Body of pancreas (tissue), 4 donors: Measurements from ENCODE around the gene RGL3. TPM values are rescaled to one million over a fixed set of nuclear protein-coding genes. Genes with fewer than 3 reads are reported as not detected.
A peak's percentile ranks its signal among the peaks of the same experiment; 100 is the strongest.
"Not testable (repeated sequence)": the region's sequence is repeated elsewhere in the genome, so short reads cannot be mapped to it uniquely, and the experiment has no call there.

Source experiments
- ATAC-seq: fragments of 150-250 bp; one replicate; pipeline ENCODE4 v1.9.1; 2016
- DNase-seq, 4 donors: peaks; one replicate each; pipeline ENCODE4 v3.0.0-alpha.2; 2019
- H3K27ac ChIP-seq, 4 donors: fragments of 200-600 bp; sonication (generic); 1 replicate in 3 of 4; 2 replicates in 1 of 4; pipeline versions ENCODE4 v1.5.1 to v1.6.1; 2016 to 2019; ENCODE audit warnings: mild to moderate bottlenecking in 1 of 4, mixed read lengths in 1 of 4, moderate library complexity in 1 of 4
- H3K27me3 ChIP-seq, 2 donors: fragments of 200-600 bp; sonication (generic); one replicate each; pipeline ENCODE4 v1.6.0; 2016; ENCODE audit warnings: mild to moderate bottlenecking in 1 of 2
- H3K36me3 ChIP-seq, 2 donors: fragments of 200-600 bp; sonication (generic); replicated peaks in 1 of 2; 2 replicates each; pipeline ENCODE4 v1.5.1; 2016; ENCODE audit warnings: low read depth in 2 of 2; ENCODE audit not compliant: insufficient read depth in 1 of 2
- H3K4me1 ChIP-seq: fragments of 200-600 bp; sonication (generic); one replicate; pipeline ENCODE4 v1.6.0; 2016
- H3K4me3 ChIP-seq, 2 donors: fragments of 200-600 bp; sonication (generic); 1 replicate in 1 of 2; 2 replicates in 1 of 2; pipeline ENCODE4 v1.5.1; 2016 to 2019
- H3K9me3 ChIP-seq, 3 donors: fragments of 200-600 bp; sonication (generic); 1 replicate in 2 of 3; 2 replicates in 1 of 3; pipeline ENCODE4 v1.5.1; 2016
- POLR2A ChIP-seq, 3 donors: fragments of 450-650 bp; IDR thresholded peaks; one replicate each; pipeline ENCODE4 v1.6.1; 2016; ENCODE audit warnings: antibody characterized with exemption in 3 of 3, mild to moderate bottlenecking in 2 of 3
- WGBS, 2 donors: methylation state at CpG; one replicate each; pipeline ENCODE4 v1.1.5; 2017; 5-methylcytosine and 5-hydroxymethylcytosine counted together
- intact Hi-C: fragments of 100-400 bp; cut with DNase I; formaldehyde crosslinking; loops from one replicate; pipeline ENCODE4 v1.15.1; 2023
- total RNA-seq, 2 donors: library from RNA; depleted of rRNA; stranded (reverse); fragments of >200 nt; gene quantifications; one replicate each; pipeline ENCODE4 v1.1.0, GENCODE V29; 2016
- TF ChIP-seq, protein P1 (sequence below), 7 experiments: fragments of 450-650 bp in 4 of 7; fragments of 200-600 bp in 3 of 7; sonication (generic) in 3 of 7; IDR thresholded peaks; one replicate each; pipeline ENCODE4 v1.5.1; 2016 to 2019; ENCODE audit warnings: antibody characterized with exemption in 7 of 7

Gene RGL3
- total RNA-seq, 2 donors from 2014 or later = 35.0 to 56.0 TPM

GRCh38 chr19:11359421-11359820 is 59.7 kb downstream of the RGL3 start:
- Histone ChIP-seq H3K9me3 (no peaks in the 10 kb centered on the region), H3K4me3 (no peak overlapping the region), H3K36me3 (no peaks in the 10 kb centered on the region), H3K27me3 (no peaks in the 10 kb centered on the region), H3K4me1 (peaks cover 21% of the 10 kb centered on the region), H3K27ac (no peak overlapping the region)
- TF ChIP-seq POLR2A (IDR thresholded peaks at IDR 0.05) = no peak
- TF ChIP-seq, protein P1, sequence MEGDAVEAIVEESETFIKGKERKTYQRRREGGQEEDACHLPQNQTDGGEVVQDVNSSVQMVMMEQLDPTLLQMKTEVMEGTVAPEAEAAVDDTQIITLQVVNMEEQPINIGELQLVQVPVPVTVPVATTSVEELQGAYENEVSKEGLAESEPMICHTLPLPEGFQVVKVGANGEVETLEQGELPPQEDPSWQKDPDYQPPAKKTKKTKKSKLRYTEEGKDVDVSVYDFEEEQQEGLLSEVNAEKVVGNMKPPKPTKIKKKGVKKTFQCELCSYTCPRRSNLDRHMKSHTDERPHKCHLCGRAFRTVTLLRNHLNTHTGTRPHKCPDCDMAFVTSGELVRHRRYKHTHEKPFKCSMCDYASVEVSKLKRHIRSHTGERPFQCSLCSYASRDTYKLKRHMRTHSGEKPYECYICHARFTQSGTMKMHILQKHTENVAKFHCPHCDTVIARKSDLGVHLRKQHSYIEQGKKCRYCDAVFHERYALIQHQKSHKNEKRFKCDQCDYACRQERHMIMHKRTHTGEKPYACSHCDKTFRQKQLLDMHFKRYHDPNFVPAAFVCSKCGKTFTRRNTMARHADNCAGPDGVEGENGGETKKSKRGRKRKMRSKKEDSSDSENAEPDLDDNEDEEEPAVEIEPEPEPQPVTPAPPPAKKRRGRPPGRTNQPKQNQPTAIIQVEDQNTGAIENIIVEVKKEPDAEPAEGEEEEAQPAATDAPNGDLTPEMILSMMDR (IDR thresholded peaks at IDR 0.05) = no peak
- intact Hi-C loops = no loop called here
- no peak for DNase-seq
- ATAC-seq = no peak
- WGBS, 2 donors = 84 to 92% methylated on average over 5 to 11 of the region's 11 CpGs

DNA sequence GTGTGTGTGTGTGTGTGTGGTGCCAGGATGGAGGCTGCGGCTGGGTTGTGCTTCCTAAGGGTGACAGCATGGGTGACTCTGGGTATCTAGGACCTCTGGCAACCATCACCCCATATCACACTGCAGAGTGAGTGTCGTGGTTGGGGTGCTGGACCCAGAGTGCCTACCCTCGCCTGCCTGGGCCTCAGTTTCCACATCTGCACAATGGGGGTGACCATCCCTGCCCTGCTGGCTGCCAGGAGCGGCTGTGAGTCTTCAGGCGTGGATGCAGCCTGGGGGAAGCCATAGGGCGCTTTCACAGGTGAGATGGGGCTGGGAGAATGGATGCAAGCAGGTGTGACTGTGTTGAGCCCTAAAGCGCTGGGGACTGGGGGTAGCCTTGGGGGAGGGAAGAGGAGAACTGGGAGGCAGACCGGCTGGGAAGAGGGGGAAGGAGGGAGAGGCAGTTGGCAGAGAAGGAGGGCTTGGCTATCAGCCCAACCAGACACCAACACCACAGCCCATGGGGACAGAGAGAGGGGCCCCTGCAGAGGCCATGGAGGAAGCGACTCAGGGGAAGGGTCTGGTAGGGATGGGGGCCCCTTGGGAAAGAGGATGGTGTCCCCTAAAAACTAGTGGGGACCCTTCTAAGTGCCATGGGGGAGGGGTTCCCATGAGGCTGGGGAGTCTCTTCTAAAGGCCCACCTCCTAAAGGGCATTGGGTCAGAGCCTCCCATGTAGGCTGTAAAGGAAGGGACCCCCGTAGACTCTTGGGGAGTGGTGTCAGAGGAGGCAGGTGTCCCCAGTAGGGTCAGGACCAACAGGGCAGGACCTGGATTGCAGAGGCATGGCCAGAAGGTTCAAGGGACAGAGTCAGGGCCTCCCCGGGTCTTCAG is 62.2 kb downstream of the RGL3 start:
- Histone ChIP-seq H3K27me3 (no peaks in the 10 kb centered on the region), H3K27ac (no peak overlapping the region), H3K36me3 (no peaks in the 10 kb centered on the region), H3K4me1 (peaks cover 21% of the 10 kb centered on the region), H3K4me3 (no peak overlapping the region), H3K9me3 (no peaks in the 10 kb centered on the region)
- DNase-seq = no peak
- 81 to 83% methylated on average over 6 to 11 of the region's 11 CpGs for whole genome bisulfite sequencing, 2 donors
- TF ChIP-seq, protein P1 (IDR thresholded peaks at IDR 0.05) = no peak
- no peak for TF ChIP-seq POLR2A (IDR thresholded peaks at IDR 0.05)
- intact Hi-C loops = no loop called here
- ATAC-seq = no peak

DNA sequence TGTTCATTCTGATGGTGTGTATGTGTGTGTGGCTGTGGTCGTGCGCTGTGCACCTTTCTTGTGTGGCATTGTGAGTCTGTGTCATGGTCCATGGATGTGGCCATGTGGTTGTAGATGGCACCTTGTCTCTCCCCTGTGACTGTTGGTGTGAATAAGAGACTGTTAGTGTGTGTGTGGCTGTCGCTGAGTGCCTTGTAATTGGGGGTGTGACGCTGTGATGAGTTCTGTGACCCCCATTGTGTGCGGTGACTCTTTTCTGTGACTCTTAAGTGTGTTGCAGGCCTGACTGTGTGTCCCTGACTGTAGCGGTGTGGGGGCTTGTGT is 63.1 kb downstream of the RGL3 start:
- Histone ChIP-seq H3K27ac (no peak overlapping the region), H3K4me1 (peaks cover 18% of the 10 kb centered on the region), H3K4me3 (no peak overlapping the region), H3K36me3 (no peaks in the 10 kb centered on the region), H3K27me3 (no peaks in the 10 kb centered on the region), H3K9me3 (no peaks in the 10 kb centered on the region)
- 78 to 80% methylated on average over 2 to 6 of the region's 6 CpGs for WGBS, 2 donors
- no peak for TF ChIP-seq POLR2A (IDR thresholded peaks at IDR 0.05)
- TF ChIP-seq, protein P1 (IDR thresholded peaks at IDR 0.05) = no peak
- intact Hi-C loops = no loop called here
- DNase-seq = no peak
- ATAC-seq = no peak

- Histone ChIP-seq H3K4me3 (peak within 1 kb of the TSS; percentile 11 to 31), H3K27ac (peak within 1 kb of the TSS in 2 of 4 donors; percentile 19 to 25), H3K36me3 (no peaks in the 10 kb centered on the region), H3K27me3 (no peaks in the 10 kb centered on the region), H3K9me3 (no peaks in the 10 kb centered on the region), H3K4me1 (peaks cover 15% of the 10 kb centered on the region)
- peak; percentile 22 to 58 (median 50) for TF ChIP-seq POLR2A (IDR thresholded peaks at IDR 0.05)
- TF ChIP-seq, protein P1 (IDR thresholded peaks at IDR 0.05) = no peak
- DNase-seq = peak; percentile 95 to 98 (median 96)
- 4 to 20% methylated on average over 3 to 47 of the region's 62 CpGs for WGBS, 2 donors
- peak; percentile 94 for ATAC-seq
- intact Hi-C loops = no loop called here
These were observed 63.7 kb downstream of the RGL3 start, which contains the start of gene PLPPR2 for GRCh38 chr19:11355160-11356073. Gene PLPPR2 (plus strand): TSS chr19:11355432. CDS start chr19:11357674, 2,242 bp downstream.

GRCh38 chr19:11354102-11354501 is 65.0 kb downstream of the RGL3 start:
- H3K36me3 ChIP-seq, H3K27ac ChIP-seq, intact Hi-C loops, H3K27me3 ChIP-seq, DNase-seq, H3K4me3 ChIP-seq, ATAC-seq, H3K9me3 ChIP-seq: not testable (repeated sequence)
- 85 to 99% methylated on average over 4 of the region's 4 CpGs for WGBS, 2 donors
- peaks cover 15% of the 10 kb centered on the region for H3K4me1 ChIP-seq
